Right hindlimb (tissue), 1 donor: ENCODE data around the gene OPN5.
A peak's percentile ranks its signal among the peaks of the same experiment; 100 is the strongest.
"Not testable (repeated sequence)": the region's sequence is repeated elsewhere in the genome, so short reads cannot be mapped to it uniquely, and the experiment has no call there.

Source experiments
- DNase-seq: peaks from one replicate; pipeline ENCODE4 v3.0.0-alpha.2; 2018

The OPN5 gene, protein sequence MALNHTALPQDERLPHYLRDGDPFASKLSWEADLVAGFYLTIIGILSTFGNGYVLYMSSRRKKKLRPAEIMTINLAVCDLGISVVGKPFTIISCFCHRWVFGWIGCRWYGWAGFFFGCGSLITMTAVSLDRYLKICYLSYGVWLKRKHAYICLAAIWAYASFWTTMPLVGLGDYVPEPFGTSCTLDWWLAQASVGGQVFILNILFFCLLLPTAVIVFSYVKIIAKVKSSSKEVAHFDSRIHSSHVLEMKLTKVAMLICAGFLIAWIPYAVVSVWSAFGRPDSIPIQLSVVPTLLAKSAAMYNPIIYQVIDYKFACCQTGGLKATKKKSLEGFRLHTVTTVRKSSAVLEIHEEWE

GRCh38 chr6:47781732-47782131, at the start of gene OPN5:
Gene OPN5, plus strand, starts transcription at chr6:47782032. Its CDS starts 35 bp downstream, at chr6:47782067.
- no peak for DNase-seq

GRCh38 chr6:47733879-47734558, 47.8 kb upstream of the OPN5 start:
- DNase-seq: no peak

DNA sequence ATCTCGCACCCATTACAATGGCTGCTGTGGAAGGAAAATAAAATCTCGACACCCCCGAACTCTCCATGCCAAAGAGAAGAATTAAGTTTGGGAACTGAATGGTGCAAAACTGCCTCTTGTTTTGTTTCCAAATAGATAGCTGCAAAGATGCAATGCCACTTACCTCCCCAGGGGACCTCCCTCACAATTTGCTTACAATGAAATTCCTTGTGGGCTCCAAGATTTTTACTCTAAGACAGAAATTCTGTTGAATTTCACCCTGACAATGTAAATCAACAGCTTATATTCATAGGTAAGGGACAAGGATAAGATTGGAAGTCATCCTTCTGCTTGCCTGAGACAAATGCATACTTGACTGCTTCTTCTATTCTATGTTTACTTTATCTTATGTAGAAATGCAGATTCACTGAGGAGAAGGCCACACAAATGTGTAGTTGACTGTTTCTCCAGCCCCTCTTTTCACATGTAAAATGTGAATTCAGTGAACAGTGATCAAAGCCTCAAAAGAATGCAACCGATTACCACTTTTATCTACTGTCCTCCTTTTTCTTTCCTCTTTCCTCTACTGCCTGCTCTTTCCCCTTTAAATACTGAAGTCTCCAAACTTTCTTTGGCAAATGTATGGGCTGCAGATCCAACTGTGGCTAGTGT, 46.9 kb upstream of the OPN5 start:
- no peak for DNase-seq

DNA sequence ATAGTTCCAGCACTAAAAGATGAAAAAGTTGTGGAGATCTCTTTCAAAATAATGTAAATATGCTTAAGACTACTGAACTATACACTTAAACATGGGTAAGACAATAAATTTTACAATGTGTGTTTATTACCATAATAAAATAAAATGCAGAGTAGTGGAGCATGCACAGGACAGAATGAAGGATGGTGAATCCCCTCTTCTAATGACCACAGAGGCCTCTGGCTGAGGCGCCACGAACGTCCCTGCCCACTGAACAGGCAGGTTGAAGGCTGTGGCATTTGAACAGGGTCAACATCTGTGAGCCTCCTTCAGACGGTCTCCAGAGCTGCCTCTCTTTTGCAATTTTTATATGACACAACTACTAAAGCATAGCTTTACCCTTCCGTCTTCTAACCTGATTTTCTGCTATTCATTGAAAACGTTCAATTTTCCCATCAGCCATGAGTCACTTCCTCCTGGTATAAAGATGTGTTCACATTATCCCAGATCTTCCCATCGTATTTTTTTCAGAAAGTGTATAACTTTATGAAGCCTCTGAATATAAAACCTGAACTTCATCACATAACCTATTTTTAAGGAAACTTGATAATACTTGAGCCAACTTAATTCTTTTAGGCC, 45.6 kb upstream of the OPN5 start:
- no peak for DNase-seq

- DNase-seq: no peak
Measured at GRCh38 chr6:47737406-47737805, 44.4 kb upstream of the OPN5 start.

- no peak for DNase-seq
Measured at GRCh38 chr6:47740714-47741113, 41.1 kb upstream of the OPN5 start.

GRCh38 chr6:47741807-47742206, 40.0 kb upstream of the OPN5 start:
- no peak for DNase-seq

DNA sequence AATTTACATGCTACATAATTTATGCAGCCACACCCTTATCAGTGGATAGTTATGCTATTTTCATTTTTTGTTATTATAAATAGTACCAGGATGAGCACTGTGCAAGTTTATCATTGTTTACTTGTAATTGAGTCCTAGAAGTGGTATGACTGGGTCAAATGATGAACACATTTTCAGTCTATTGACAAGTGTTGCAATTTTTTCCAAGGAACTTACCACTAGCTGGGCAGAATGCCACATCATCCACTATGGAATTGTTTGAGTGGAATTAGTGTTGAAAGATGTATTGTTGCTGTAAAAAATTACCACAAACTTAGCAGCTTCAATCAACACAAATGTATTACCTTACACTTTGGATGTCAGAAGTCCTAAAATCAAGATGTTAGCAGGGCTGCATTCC, 38.1 kb upstream of the OPN5 start:
- DNase-seq: no peak

DNA sequence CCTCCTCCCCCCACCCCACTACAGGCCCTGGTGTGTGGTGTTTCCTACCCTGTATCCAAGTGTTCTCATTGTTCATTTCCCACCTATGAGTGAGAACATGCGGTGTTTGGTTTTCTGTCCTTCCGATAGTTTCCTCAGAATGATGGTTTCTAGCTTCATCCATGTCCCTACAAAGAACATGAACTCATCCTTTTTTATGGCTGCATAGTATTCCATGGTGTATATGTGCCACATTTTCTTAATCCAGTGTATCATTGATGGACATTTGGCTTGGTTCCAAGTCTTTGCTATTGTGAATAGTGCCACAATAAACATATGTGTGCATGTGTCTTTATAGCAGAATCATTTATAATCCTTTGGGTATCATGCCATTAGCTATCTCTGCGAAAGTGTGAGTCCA, 36.6 kb upstream of the OPN5 start:
- not testable (repeated sequence) for DNase-seq

- no peak for DNase-seq
Measured at GRCh38 chr6:47749757-47750156, 32.1 kb upstream of the OPN5 start.

DNA sequence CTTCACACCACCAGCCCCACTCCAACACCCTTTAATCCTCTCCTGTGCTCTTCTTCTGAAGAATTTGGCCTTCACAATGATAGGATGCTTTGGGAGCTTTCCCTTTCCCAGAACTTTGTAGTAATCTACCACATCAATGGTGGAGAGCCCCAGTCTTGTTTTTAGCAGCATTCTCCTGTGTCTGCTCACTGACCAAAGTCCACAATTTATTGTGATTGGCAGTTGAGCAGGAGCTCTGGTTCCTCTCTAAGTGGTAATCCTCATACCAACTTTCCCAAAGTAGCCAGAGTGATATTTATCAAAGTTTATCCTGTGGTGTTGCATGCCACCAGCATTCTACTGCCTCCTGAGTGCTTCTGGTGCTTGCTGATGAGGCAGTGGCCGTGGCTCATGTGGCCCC, 29.0 kb upstream of the OPN5 start:
- no peak for DNase-seq

DNA sequence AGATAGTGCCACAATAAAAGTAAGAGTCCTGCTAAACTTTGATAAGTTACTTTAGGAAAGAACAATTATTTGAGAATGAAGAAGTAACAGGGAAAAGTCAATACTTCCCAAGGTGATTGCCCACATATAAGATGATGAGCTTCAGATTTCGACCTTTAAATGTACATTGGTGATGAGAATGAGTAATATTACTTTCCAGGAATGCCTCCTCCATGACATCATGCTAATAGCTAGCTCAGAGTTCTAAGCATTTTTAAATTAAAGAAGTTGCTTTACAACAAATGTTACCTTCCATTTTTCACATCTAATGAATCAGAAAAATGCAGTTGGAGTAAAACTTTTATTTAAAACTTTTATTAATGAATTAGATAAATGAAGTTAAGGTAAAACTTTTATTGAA, 22.5 kb upstream of the OPN5 start:
- DNase-seq: no peak

DNA sequence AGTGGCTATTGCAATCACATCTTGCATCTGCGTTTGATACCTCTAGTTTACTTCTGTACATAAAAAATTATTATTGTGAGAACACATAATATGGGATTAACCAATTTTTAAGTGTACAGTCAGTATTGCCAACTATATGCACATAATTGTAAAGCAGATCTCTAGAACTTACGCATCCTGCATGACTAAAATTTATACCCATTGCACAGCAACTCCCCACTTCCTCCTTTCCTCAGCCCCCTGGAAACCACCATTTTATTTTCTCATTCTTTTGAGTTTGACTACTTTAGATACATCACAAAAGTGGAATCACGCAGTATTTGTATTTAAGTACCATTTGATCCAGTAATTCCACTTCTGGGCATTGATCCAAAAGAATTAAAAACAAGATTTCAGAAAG, 19.3 kb upstream of the OPN5 start:
- DNase-seq: no peak

GRCh38 chr6:47766445-47766844, 15.4 kb upstream of the OPN5 start:
- DNase-seq: no peak

GRCh38 chr6:47767102-47767501, 14.7 kb upstream of the OPN5 start:
- no peak for DNase-seq

DNA sequence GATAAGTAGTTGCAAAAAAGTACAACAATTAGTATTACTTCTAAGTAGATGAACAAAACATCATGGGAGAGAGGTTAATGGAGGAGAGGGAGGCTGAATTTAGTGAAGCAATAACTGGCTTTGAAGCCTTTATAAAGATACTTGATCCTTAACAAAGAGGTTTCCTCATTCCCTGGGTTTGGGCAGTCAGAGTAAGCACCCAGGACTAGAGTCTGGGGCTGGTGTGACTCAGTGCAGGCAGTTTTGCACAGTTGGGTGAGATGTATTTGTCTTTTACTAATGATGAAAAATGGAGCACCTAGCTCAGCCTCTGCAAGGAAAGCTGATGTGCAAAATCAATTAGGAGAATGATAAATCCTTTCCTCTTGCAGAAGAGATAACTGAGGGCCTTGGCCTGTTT, 11.8 kb upstream of the OPN5 start:
- no peak for DNase-seq

DNA sequence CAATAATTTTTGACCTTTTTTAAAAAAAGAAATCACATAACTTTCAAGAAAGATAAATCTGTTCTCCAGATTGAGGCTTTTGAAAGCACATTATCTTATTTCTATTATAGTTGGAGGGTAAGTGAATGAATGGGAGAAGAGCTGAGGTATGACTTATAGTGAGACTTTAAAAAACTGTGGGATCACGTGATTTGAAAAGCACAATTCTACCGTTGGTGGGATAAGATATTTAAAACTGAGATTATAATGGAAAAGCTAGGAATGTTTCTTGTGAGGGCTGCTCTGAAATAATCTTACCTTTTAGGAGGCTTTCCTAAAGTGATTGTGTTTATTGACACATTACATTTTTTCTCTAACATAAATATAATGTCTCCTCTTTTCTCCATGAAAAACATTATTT, 9.5 kb upstream of the OPN5 start:
- DNase-seq: no peak

DNA sequence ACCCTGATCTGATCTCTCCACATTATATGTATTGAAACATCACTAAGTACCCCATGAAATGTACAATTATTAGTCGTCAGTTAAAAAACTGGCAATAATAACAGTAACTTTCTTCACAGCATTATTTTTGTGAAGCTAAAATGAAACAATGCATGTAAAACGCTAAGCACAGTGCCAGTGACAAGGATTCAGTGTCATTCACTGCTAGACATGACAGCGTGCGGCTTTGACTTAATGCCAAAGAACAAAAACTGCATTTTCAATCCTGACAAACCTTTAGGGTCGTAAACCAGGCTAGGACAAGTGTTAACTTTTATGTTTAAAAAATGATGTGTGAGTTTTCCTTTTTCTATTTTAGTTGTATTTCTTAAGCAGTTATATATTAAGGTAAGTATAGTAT, 8.8 kb upstream of the OPN5 start:
- DNase-seq: no peak

DNA sequence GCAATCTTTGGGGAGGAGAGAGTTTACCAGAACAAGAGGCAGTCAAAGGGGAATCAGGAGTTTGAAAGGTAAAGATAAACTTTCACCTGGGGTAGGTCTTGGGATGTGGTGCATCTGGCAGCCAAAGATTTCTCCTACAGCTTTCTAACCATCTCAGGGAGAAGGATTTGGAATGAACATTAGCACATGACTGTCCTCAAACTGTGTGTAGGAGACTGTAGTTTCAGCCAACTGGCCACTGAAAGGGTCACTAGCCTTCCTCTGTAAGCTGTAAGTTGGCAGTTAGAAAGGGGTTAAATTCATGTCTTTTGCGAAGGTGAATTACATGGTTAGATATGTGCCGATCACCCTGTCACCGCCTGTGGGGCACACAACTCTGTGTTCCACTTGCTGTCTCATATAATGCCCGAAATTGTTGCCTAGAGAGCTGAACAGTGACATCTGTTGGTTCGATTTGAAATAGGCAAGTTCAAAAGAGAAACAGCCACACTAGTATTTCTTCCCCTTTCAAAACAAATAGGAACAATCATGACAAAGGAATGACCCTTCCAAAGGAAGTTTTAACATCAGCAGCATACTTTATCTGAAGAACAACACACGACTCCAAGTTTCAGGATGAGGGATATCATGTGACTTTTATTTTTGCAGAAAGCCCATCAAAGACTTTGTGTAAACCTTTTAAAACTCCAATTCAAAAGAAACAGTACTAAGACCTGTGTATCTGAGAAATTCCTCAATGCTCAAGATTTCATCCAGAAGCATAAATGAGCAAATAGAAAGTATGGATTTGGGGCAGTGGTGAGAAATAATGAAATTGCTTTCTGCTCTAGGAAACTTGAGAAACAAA, 1.1 kb upstream of the OPN5 start:
- peak; percentile 33 for DNase-seq

DNA sequence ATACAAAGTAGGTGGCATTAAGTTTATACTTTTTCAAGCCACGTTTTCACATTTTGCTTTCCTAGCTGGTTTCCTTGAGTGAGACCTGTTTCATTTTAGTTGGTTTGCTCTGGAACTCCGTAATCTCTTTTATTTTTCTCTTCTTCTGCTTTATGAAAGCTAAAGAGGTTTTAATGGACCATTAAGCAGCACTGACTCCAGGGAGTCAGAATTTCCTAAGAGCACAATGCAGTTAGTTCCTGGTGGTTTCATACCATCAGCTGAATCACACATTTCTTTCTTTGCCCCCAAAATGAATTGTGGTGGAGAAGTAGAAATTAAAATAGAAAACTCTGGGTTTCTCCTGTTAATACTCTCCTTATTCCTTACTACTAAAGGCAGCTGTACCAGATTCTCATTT, 3.4 kb downstream of the OPN5 start:
- no peak for DNase-seq

DNA sequence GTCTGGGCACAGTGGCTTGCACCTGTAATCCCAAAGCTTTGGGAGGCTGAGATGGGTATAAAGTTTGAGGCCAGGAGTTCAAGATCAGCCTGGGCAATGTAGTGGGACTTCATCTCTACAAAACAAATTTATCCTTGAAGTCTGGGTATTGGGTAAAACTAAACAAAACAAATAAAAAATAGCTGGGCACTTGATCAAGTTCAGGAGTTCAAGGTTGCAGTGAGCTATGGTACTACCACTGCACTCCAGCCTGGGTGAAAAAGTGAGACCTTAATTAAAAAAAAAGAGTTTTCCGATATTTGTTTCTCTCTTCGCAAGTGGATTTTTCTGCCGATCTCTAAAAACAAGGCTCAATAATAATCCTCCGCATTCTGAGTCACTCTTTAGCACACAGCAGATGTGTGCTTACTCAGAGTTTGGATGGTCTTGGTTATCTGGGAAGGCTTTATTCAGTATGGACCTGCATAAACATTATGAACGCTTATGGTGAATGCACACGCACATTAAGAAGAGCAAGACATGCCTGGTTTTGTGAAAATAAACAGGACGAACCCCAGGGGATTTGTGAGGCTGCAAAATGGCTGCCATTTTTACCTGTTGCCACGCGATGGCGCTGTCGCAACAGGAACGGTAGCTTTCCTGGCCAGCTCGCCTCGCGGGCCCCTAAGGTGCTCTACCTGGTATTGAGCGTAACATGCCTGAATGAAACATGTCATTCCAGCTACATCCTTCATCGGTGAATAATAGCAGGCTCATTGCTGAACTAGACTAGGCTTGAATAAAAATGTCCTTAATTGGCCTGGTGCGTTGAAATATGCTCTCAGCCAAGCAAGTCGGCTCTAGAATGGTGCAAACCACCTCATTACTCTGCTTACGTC, 6.0 kb downstream of the OPN5 start:
- DNase-seq: peak; percentile 61

- no peak for DNase-seq
Measured at GRCh38 chr6:47788498-47788884, 6.7 kb downstream of the OPN5 start.
